NB4 (cell line): ENCODE data around the gene MT1E.

Experiments
- DNase-seq: peaks from one replicate; pipeline ENCODE4 v3.0.0; 2010; ENCODE audit warnings: low read depth
- H3K4me3 ChIP-seq: one replicate; pipeline ENCODE4 v1.5.1; 2011; ENCODE audit warnings: mild to moderate bottlenecking, low read depth, low read length, moderate library complexity
- CTCF ChIP-seq: IDR thresholded peaks from one replicate; pipeline ENCODE4 v1.5.1; 2012; ENCODE audit warnings: low read depth, low read length
- MAX ChIP-seq: IDR thresholded peaks from 2 replicates; pipeline ENCODE4 v1.6.1; 2011; ENCODE audit warnings: low read depth, low read length
- MYC ChIP-seq: IDR thresholded peaks from 2 replicates; pipeline ENCODE4 v1.6.1; 2011; ENCODE audit warnings: low read depth, low read length
- POLR2A ChIP-seq: IDR thresholded peaks from 2 replicates; pipeline ENCODE4 v1.6.1; 2011; ENCODE audit warnings: mild to moderate bottlenecking; ENCODE audit not compliant: insufficient read length; ENCODE audit errors: extremely low read depth

MT1E gene

GRCh38 chr16:56594292-56594619 lies 31.3 kb upstream of the MT1E start:
- no peak for TF ChIP-seq MAX
- no peak for TF ChIP-seq MYC
- no peak for TF ChIP-seq POLR2A
- TF ChIP-seq CTCF: no peak

DNA sequence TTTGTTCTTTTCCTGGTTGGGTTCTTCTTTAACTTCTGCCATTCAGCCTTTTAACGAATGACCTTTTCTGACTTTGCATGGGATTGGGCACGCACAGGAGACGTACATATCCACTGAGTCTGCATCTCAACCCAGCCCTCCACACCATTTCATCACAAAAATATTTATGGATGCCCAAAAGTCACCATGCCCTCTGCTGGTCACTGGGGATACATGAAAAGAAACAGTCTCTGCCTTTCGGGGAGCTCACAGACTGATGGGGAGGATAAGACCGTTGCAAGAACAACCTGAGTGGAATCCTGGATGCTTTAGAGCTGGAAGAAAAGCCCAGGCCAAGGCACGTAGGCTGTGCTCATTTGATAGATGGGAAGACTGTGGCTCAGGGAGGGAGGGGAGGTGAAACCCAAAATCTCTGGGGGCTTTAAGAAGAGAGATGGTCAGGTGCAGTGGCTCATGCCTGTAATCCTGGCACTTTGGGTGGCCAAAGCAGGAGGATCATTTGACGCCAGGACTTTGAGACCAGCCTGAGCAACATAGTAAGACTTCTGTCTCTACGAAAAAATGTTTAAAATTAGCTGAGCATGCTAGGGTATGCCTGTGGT lies 25.1 kb upstream of the MT1E start:
- DNase-seq: peak; percentile 68
- TF ChIP-seq POLR2A (no peak), CTCF (peak; percentile 79)
- H3K4me3 ChIP-seq: no peak overlapping the region

More at GRCh38 chr16:56594292-56594619, 31.3 kb upstream of the MT1E start:
- no peak overlapping the region for H3K4me3 ChIP-seq
- DNase-seq: no peak

GRCh38 chr16:56601325-56601724 lies 24.3 kb upstream of the MT1E start:
- DNase-seq: no peak
- TF ChIP-seq MAX: no peak
- no peak for TF ChIP-seq POLR2A
- no peak for TF ChIP-seq CTCF
- TF ChIP-seq MYC: no peak
- no peak overlapping the region for H3K4me3 ChIP-seq

DNA sequence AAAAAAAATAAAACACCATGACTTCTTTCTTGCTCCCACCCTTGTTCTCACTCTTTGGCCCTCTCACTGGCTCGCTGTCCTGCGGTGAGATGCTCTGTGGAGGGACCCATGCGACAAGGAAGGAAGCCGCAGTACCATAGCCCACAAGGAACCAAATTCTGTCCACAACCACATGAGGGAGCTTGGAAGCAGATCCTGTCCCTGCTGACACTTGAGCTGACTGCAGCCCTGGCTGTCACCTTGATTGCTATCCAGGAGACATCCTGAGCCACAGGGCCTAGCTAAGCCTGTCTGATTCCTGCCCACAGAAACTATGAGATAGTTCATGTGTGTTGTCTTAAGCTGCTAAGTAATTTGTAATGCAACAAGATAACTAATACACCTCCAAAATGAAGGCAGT lies 22.0 kb upstream of the MT1E start:
- peak; percentile 64 for DNase-seq
- TF ChIP-seq MAX: no peak
- TF ChIP-seq CTCF: peak; percentile 32
- no peak overlapping the region for H3K4me3 ChIP-seq

DNA sequence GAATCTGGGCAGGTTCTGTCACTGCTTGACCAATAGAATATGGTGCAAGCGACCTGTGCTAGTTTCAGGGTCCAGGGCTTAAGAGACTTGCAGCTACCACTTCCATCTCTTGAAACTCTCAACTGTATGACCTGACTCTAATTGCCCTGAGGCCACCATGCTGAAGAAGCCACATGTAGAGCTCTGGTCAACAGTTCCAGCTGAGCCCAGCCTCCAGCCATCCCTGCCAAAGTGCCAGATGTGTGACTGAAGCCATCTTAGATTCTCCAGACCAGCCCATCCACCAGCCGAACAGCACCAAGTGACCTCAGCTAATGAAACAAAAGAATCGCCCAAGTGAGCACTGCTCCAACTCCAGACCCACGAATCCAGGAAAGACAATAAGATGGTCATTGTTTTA lies 20.6 kb upstream of the MT1E start:
- no peak for DNase-seq
- TF ChIP-seq MAX: no peak
- TF ChIP-seq MYC: no peak
- TF ChIP-seq POLR2A: no peak
- no peak for TF ChIP-seq CTCF
- no peak overlapping the region for H3K4me3 ChIP-seq

GRCh38 chr16:56605475-56605874 lies 20.1 kb upstream of the MT1E start:
- TF ChIP-seq CTCF: no peak
- TF ChIP-seq POLR2A: no peak
- TF ChIP-seq MAX: no peak
- TF ChIP-seq MYC: no peak
- no peak for DNase-seq
- no peak overlapping the region for H3K4me3 ChIP-seq
